Putamen (tissue), 1 donor: ENCODE results near the gene SLC35E2B.
"Not testable (repeated sequence)": the region's sequence is repeated elsewhere in the genome, so short reads cannot be mapped to it uniquely, and the experiment has no call there.

ENCODE experiments used
- DNase-seq: peaks from one replicate; pipeline ENCODE4 v3.0.0-alpha.2; 2016; ENCODE audit warnings: low spot score

Gene SLC35E2B

DNA sequence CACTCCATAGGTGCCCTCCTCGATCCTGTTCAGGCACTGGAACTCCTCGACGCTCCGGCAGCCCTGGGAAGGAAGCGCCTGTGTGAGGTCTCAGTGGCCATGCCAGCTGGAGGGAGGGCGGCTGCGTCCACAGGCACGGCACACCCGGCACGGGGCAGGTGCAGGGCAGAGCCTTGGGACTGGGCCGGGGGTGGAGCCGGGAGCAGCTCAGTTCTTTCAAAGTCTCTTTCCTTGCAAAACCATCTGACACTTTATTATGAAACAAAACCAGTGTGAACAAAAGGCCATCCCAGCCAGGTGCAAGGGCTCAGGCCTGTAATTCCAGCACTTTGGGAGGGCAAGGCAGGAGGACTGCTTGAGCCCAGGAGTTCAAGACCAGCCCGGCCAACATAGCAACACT lies 54.1 kb downstream of the SLC35E2B start:
- not testable (repeated sequence) for DNase-seq

DNA sequence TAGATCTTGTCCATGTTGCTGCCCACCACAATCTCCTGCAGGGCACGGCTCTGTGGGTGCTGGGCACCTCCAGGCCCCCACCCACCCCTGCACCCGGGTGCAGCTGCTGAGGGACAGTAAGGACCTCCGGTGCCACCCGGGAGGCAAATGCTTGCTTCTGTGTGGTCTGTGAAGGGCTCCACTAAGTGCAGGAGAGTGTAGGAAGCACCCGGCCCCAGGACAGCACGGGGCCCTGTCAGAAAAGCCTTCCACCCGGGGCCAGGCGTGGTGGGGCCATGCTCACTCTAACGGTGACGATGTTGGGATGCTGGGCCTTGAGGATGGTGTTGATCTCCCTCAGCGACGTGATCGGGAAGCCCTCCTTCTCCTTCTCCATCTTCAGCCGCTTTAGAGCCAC lies 55.1 kb downstream of the SLC35E2B start:
- DNase-seq = not testable (repeated sequence)

- not testable (repeated sequence) for DNase-seq
Measured at GRCh38 chr1:1636621-1637478, 55.7 kb downstream of the SLC35E2B start.

GRCh38 chr1:1634613-1635012 lies 58.0 kb downstream of the SLC35E2B start:
- not testable (repeated sequence) for DNase-seq

DNA sequence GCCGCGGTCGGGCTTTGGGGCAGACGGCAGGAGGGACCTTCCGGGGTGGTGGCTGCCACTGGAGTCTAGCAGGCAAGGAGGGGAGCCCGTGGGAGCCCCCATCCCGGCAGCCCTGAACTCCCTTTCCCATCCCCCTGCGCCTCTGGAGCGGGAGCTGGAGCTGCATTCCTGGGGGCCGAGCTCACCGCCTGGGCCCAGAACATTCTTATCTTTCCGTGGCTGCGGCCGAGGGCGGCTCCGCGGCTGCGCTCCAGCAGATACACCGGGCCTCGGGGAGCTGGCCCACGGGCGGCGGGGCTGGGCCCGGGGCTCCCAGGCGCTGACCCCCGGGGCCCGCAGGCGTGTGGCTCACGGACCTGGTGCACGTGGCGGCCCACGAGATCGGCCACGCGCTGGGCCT lies 59.2 kb downstream of the SLC35E2B start:
- DNase-seq = not testable (repeated sequence)

GRCh38 chr1:1631782-1632420 lies 60.7 kb downstream of the SLC35E2B start, which contains the start of gene MMP23B:
Gene MMP23B, plus strand, starts transcription at chr1:1632173. Its CDS starts 46 bp downstream, at chr1:1632219.
- no peak for DNase-seq

DNA sequence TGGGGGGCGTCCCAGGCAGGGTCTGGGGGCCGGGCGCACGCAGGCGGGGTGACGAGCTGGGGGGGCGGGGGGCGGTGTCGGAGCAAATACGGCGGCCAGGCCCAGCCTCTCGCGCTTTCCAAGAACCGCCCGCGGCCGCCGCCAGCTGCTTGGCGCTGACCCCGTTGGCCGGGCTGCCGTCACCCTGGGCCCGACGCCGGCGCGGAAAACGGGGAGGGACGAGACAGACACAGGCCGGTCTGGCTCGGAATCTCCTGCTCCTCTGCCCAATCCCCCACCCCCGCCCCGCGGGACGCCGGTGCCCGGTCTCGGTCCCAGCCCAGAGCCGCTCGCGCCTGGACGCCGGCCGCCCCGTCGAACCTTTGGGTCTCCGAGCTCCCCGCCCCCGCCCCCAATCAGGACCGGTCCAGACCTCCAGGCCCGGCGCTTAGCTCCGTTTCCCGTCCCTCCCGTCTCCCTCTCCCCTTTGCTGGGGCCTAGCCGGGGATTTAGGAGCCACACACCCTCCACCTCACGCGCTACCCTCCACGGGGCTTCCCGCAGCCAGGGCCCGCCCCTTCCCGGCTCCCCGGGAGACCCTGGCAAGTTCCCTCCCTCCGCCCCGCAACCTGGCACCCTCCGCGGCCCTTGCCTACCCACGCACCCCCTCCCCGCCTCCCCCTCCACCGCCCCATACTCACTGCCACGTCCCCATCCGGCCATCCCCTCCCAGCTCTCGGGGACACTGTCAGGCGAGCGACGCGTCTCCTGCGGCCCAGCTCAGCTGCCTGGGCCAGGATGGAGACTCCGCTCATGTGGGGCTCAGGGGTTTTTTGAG lies 61.4 kb downstream of the SLC35E2B start:
- DNase-seq = no peak

DNA sequence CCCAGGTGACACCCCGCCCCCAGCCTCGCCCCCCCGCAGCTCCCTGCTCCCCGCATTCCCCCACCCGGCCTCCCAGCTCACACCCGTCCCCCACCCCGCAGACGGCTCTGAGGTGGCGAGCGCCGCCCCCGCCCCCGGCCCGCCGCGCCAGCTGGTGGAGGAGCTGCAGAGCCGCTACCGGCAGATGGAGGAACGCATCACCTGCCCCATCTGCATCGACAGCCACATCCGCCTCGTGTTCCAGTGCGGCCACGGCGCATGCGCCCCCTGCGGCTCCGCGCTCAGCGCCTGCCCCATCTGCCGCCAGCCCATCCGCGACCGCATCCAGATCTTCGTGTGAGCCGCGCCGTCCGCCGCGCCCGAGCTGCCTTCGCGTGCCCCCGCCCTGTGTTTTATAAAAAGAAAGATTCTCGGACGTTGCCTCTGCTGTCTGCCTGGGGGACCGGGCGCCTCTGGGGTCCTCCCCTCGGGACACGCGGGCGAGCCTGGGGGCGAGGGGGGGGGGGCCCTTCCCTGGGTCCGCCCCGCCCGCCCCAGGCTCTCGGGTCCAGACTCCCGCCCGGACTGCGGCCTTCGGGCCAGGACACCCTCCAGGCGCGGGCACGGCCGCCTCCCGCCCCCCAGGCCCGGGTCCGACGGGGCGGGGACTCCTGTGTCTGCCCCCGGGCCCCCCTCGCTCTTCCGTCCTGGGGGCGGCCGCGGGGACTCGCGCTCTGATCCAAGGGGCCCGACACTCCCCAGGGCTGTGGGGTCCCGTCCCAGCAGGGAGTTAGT lies 62.2 kb downstream of the SLC35E2B start:
- peak; percentile 42 for DNase-seq

DNA sequence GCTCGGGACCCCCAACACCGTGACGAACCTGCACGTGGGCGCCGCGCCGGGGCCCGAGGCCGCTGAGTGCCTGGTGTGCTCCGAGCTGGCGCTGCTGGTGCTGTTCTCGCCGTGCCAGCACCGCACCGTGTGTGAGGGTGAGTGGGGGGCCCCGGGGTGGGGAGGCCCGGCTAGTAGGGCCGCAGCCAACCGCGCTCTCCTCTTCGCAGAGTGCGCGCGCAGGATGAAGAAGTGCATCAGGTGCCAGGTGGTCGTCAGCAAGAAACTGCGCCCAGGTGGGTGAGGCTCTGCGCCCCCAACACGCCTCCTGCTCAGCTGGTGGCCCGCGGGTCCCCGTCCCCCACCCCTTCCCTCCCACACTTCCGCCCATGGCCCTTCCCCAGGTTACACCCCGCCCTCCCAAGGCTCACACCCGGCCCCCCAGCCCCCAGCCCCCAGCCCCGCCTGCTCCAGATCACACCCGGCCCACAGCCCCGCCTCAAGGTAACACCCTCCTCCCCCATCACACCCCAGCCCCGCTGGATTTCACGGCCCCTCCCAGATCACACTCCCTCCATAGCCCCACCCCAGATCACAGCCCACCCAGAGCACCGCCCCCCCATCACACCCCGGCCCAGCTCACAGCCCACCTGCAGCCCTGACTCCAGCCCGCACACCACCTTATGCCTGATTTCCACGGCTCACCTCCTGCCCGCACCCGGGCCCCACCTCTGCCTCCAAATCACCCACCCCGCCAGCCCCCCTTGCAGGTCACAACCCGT lies 63.0 kb downstream of the SLC35E2B start:
- DNase-seq = no peak

- no peak for DNase-seq
Measured at GRCh38 chr1:1628754-1629429, 63.7 kb downstream of the SLC35E2B start.

GRCh38 chr1:1627829-1628753 lies 64.5 kb downstream of the SLC35E2B start:
- DNase-seq = no peak

DNA sequence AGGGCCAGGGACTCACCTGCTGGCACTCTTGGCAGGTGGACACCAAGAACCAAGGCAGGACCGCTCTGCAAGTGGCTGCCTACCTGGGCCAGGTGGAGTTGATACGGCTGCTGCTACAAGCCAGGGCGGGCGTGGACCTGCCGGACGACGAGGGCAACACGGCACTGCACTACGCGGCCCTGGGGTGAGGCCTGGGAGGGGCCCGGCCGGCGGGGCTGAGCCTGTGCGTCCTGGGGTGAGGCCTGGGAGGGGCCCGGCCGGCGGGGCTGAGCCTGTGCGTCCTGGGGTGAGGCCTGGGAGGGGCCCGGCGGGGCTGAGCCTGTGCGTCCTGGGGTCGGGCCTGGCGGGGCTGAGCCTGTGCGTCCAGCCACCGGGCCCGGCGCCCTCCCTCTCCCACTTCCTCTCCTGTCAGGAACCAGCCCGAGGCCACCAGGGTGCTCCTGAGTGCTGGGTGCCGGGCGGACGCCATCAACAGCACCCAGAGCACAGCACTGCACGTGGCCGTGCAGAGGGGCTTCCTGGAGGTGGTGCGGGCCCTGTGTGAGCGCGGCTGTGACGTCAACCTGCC lies 65.2 kb downstream of the SLC35E2B start:
- no peak for DNase-seq

DNA sequence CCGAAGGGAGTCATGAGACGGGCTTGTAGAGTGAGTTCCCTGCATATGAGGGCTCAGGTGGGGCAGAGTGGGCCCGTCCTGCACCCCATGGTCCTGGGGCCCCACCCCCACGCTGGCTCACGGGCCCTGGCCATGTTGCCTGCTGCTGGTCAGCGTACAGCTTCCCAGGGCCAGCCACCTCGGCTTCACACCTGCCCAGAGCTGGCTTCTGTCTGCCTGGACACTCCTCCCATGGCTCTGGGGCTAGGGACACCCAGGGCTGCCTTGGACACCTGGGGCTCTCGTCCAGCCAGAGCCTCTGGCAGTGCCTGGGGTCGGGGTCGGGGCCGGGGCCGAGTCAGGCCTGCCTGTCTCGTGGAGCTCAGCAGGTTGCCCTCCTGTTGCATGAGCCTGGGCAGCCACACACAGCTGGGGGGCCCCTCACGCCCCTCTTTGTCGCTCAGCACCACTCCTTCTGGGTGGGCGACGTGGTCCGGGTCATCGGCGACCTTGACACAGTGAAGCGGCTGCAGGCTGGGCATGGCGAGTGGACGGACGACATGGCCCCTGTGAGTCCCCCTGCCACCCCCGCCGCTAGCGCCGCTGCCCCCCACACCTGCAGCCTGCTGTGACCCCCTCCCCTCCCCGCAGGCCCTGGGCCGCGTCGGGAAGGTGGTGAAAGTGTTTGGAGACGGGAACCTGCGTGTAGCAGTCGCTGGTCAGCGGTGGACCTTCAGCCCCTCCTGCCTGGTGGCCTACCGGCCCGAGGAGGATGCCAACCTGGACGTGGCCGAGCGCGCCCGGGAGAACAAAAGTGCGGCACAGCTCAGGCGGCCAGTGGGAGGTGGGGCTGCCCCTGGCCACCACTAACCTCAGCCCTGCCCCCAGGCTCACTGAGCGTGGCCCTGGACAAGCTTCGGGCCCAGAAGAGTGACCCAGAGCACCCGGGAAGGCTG lies 66.1 kb downstream of the SLC35E2B start:
- DNase-seq = no peak

DNA sequence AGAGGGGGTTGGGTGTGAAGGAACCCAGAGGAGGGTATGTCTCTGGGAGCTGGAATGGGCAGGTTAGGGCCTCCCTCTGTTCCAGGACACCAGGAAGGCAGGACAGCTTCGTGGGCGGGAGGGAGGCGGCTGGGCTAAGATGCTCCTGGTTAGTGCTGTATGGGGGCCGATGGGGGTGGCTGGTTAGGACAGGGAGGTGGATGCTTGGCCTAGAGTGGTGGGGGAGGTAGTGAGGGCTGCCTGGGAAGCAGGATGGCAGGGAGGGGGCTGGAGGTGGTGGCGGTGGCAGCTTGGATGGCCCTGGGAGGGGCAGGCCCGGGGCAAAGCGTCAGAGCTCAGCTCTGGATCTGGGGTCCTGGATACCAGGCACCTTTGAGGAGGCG lies 66.8 kb downstream of the SLC35E2B start:
- DNase-seq = no peak

- DNase-seq = no peak
Measured at GRCh38 chr1:1625404-1625775, 67.2 kb downstream of the SLC35E2B start.

DNA sequence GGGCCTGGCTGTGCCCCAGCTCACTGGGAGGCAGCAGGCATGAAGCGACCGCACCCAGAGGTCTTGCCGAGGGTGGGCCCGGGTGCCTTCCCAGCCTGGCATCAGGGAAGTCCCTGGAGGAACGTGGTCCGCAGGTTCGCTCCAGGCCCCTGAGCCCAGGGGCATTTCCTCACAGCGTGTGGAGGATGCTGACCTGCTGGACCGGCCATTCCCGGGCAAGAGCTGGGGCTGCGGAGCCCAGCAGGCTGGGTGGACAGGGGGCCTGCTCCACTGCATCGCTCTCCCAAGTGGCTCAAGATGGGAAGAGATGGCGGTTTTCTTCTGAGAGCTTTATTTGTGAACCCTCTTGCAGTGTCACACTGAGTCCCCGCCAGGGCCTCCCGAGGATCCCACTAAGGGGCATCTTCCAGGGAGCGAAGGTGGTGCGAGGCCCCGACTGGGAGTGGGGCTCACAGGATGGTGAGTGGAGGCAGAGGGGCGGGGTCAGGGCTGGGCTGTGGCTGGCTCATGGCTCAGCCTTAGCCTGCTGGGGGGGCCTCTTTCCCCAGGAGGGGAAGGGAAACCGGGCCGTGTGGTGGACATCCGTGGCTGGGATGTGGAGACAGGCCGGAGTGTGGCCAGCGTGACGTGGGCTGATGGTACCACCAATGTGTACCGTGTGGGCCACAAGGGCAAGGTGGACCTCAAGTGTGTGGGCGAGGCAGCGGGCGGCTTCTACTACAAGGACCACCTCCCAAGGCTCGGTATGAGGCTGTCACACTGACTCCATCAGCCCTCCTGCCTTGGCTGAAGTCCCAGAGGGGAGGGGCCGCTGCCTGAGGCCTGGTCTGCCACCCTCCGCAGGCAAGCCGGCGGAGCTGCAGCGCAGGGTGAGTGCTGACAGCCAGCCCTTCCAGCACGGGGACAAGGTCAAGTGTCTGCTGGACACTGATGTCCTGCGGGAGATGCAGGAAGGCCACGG lies 67.9 kb downstream of the SLC35E2B start:
- DNase-seq = no peak
